Lung (tissue), 12 donors: Measurements from ENCODE around the gene OCIAD2. TPM values are rescaled to one million over a fixed set of nuclear protein-coding genes. Genes with fewer than 3 reads are reported as not detected.
"Not testable (repeated sequence)": the region's sequence is repeated elsewhere in the genome, so short reads cannot be mapped to it uniquely, and the experiment has no call there.

Source experiments
- ATAC-seq: fragments of 200-7000 bp; cut with Tn5 transposase; one replicate; pipeline ENCODE4 v1.9.1; 2020; ENCODE audit warnings: moderate number of reproducible peaks; ENCODE audit not compliant: insufficient read depth, low FRiP score
- DNase-seq, 3 donors: peaks; one replicate each; pipeline ENCODE4 v3.0.0-alpha.2; 2013 to 2017
- H3K27ac ChIP-seq, 2 donors: one replicate each; pipeline ENCODE4 v1.5.1; 2013; ENCODE audit warnings: mild to moderate bottlenecking in 2 of 2, moderate library complexity in 2 of 2, control low read depth in 1 of 2, inconsistent platforms in 1 of 2, low read depth in 1 of 2, low read length in 1 of 2
- H3K27me3 ChIP-seq, 3 donors: one replicate each; pipeline ENCODE4 v1.5.1; 2013; ENCODE audit warnings: low read length in 2 of 3; ENCODE audit not compliant: control insufficient read depth in 3 of 3, insufficient read depth in 3 of 3
- H3K36me3 ChIP-seq, 4 donors: one replicate each; pipeline ENCODE4 v1.5.1; 2013; ENCODE audit warnings: low read length in 4 of 4, mild to moderate bottlenecking in 1 of 4, moderate library complexity in 1 of 4; ENCODE audit not compliant: control insufficient read depth in 4 of 4, insufficient read depth in 4 of 4
- H3K4me1 ChIP-seq, 5 donors: one replicate each; pipeline ENCODE4 v1.5.1; 2013; ENCODE audit warnings: low read length in 5 of 5, mild to moderate bottlenecking in 2 of 5, moderate library complexity in 1 of 5; ENCODE audit not compliant: control insufficient read depth in 5 of 5, insufficient read depth in 5 of 5
- H3K4me3 ChIP-seq: one replicate; pipeline ENCODE4 v1.5.1; 2013; ENCODE audit warnings: mild to moderate bottlenecking, control low read depth, moderate library complexity
- H3K9ac ChIP-seq, 2 donors: one replicate each; pipeline ENCODE4 v1.5.1; 2013; ENCODE audit warnings: low read length in 2 of 2, control low read depth in 1 of 2; ENCODE audit not compliant: insufficient read depth in 1 of 2
- H3K9me3 ChIP-seq, 4 donors: one replicate each; pipeline ENCODE4 v1.5.1; 2013; ENCODE audit warnings: low read length in 3 of 4, mild to moderate bottlenecking in 1 of 4, moderate library complexity in 1 of 4; ENCODE audit not compliant: control insufficient read depth in 4 of 4, insufficient read depth in 3 of 4
- WGBS, 2 donors: extraction: QIAGEN DNeasy Blood & Tissue Kit; methylation state at CpG; one replicate each; pipeline ENCODE4 v1.1.7; 2013; 5-methylcytosine and 5-hydroxymethylcytosine counted together
- polyA plus RNA-seq, 2 donors: library from polyadenylated mRNA; stranded (reverse); fragments of 200-250 nt; gene quantifications; one replicate each; pipeline ENCODE4 v1.2.1, GENCODE V29; 2013
- total RNA-seq, 2 donors: library from RNA; depleted of rRNA in 1 of 2; stranded (reverse); fragments of >200 nt in 1 of 2; gene quantifications; one replicate each; pipeline ENCODE4 v1.2.1, GENCODE V29; 2014 to 2021
- TF ChIP-seq, protein P1 (sequence below): IDR thresholded peaks from 2 replicates; pipeline ENCODE4 v1.5.1; 2012; ENCODE audit warnings: mild to moderate bottlenecking; ENCODE audit errors: control extremely low read depth, extremely low read depth
- donor health status: control.
- donor health status: control.
- donor health status: Bipolar disorder and iron deficiency.
- donor health status: healthy.
- donor health status: DM: yes; HTN: yes; CAD: no.

Gene OCIAD2
- total and polyA plus RNA-seq, 4 donors: 13.1 to 56.3 (median 36.0) TPM

DNA sequence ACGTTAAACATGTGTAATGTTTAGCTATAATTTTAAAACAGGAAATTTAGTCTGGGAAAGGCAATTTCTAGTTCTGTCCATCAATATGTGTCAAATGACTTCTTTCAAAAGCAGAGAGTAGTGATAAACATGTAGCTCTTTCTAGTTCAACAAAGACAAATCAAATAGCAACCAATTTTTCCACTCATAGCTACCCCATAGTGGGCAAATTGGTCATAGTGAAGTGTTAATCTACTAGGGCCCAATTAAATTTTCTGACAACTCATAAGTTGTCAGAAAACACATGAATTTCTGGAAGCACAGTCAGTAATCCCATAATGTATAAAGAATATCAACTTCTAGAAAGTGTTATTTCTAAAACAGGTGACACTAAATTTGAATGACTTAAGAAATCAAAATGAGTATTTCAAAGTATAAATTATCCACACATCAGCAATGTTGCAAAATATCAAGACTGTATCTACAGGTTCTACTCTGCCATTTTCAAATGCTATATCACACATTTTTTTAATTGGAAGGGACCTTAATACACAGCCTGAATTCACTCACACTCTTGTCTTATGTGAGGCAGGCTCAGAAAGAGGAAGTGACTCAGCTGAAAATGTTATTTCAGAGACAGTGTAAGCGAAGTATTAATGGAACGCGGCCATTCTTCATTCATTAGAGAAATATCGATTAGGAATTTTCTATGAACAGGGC, 7.7 kb downstream of the OCIAD2 start:
- ATAC-seq (no peak), DNase-seq (no peak)
- Histone ChIP-seq H3K36me3 (peaks cover 0 to 6% (median 1%) of the 10 kb centered on the region in 4 donors), H3K4me3 (no peak overlapping the region), H3K4me1 (peaks cover 0 to 4% (median 0%) of the 10 kb centered on the region in 5 donors), H3K9me3 (no peaks in the 10 kb centered on the region), H3K9ac (no peak overlapping the region), H3K27me3 (no peaks in the 10 kb centered on the region), H3K27ac (no peak overlapping the region)
- WGBS, 2 donors: 41 to 69% methylated on average over 5 of the region's 5 CpGs
- TF ChIP-seq, protein P1, sequence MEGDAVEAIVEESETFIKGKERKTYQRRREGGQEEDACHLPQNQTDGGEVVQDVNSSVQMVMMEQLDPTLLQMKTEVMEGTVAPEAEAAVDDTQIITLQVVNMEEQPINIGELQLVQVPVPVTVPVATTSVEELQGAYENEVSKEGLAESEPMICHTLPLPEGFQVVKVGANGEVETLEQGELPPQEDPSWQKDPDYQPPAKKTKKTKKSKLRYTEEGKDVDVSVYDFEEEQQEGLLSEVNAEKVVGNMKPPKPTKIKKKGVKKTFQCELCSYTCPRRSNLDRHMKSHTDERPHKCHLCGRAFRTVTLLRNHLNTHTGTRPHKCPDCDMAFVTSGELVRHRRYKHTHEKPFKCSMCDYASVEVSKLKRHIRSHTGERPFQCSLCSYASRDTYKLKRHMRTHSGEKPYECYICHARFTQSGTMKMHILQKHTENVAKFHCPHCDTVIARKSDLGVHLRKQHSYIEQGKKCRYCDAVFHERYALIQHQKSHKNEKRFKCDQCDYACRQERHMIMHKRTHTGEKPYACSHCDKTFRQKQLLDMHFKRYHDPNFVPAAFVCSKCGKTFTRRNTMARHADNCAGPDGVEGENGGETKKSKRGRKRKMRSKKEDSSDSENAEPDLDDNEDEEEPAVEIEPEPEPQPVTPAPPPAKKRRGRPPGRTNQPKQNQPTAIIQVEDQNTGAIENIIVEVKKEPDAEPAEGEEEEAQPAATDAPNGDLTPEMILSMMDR: no peak

DNA sequence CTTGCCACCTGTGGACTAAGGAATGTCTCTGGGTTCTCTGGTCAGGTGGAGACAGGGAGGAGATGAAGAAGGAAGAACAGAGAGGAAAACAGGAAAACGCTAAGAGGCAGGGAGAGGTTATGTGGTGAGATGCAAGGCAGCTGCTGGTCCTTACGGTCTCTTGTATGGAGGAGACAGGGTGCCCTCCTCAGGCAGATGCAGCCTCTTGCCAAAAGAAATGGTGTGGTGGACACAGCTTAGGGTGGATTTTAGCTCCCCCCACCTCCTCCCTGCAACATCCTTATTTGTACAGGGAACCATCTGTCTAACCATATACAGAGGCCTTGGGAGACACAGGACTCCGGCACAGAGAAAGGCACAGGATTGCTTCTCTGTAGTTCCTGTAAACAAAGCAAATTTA, 9.7 kb downstream of the OCIAD2 start:
- no peak overlapping the region for H3K9ac ChIP-seq
- H3K4me3 ChIP-seq: no peak overlapping the region
- H3K27ac ChIP-seq: no peak overlapping the region
- TF ChIP-seq, protein P1: no peak
- no peak for DNase-seq
- no peak for ATAC-seq
- H3K27me3 ChIP-seq: no peaks in the 10 kb centered on the region
- H3K36me3 ChIP-seq: peaks cover under 1 to 6% (median 2%) of the 10 kb centered on the region in 4 donors
- 87 to 92% methylated on average over 3 of the region's 3 CpGs for WGBS, 2 donors
- no peaks in the 10 kb centered on the region for H3K9me3 ChIP-seq
- H3K4me1 ChIP-seq: no peaks in the 10 kb centered on the region

DNA sequence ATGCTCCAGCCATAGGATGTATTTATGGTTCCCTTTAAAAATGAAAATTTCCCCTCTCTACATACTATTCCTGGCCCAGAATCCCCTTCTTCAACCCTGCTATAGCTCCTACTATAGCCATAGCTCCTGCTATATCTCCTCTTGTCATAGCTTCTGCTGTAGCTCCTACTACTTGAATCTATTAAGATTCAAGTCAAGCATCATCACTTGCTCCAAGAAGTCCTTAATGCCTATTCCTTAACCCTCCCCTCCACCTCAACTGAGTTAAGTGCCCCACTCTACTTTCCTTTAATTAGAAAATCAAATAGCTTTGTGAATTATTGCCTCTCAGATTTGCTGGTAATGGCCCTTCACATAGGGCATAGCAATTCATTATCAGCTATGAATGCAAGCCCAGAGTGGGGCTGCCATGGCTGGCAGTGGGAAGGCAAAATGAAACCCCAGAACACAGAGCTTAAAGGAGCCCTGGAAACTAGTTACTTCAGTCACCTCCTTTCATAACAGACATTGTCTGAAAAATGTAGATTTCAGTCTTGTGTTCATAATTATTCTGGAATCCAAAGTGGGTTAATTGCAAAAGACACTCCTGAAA, 15.4 kb downstream of the OCIAD2 start:
- TF ChIP-seq, protein P1: no peak
- H3K9me3 ChIP-seq: no peaks in the 10 kb centered on the region
- no peak for ATAC-seq

DNA sequence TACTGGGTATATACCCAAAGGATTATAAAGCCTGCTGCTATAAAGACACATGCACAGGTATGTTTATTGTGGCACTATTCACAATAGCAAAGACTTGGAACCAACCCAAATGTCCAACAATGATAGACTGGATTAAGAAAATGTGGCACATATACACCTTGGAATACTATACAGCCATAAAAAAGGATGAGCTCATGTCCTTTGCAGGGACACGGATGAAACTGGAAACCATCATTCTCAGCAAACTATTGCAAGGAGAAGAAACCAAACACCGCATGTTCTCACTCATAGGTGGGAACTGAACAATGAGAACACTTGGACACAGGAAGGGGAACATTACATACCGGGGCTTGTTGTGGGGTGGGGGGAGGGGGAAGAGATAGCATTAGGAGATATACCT, 16.8 kb downstream of the OCIAD2 start:
- not testable (repeated sequence) for H3K9me3 ChIP-seq
- WGBS, 2 donors: 97 to 98% methylated on average over 3 of the region's 3 CpGs

More for the DNA sequence above, 15.4 kb downstream of the OCIAD2 start:
- peaks cover 0 to 6% (median 1%) of the 10 kb centered on the region in 4 donors for H3K36me3 ChIP-seq
- no peaks in the 10 kb centered on the region for H3K27me3 ChIP-seq
- no peaks in the 10 kb centered on the region for H3K4me1 ChIP-seq
- DNase-seq: no peak
- no peak overlapping the region for H3K27ac ChIP-seq
- H3K4me3 ChIP-seq: no peak overlapping the region
- no peak overlapping the region for H3K9ac ChIP-seq

DNA sequence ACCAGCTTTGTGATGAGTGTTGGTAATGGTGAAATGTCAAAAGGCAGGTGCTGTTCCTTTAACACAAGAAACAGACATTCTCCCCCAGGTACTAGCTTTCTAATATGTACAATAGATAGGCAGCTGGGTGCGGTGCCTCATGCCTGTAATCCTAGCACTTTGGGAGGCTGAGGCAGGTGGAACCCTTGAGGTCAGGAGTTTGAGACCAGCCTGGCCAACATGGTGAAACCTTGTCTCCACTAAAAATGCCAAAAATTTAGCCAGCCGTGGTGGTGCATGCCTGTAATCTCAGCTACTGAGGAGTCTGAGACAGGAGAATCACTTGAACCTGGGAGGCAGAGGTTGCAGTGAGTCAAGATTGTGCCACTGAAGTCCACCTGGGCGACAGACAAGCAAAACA, 24.9 kb downstream of the OCIAD2 start:
- H3K36me3 ChIP-seq, H3K9ac ChIP-seq, DNase-seq, H3K4me3 ChIP-seq, H3K27me3 ChIP-seq, H3K4me1 ChIP-seq, H3K27ac ChIP-seq, H3K9me3 ChIP-seq, ATAC-seq: not testable (repeated sequence)
- WGBS, 2 donors: 92% methylated on average over 3 of the region's 3 CpGs

More for the DNA sequence above, 16.8 kb downstream of the OCIAD2 start:
- H3K4me1 ChIP-seq, H3K9ac ChIP-seq, H3K27ac ChIP-seq, H3K36me3 ChIP-seq, H3K4me3 ChIP-seq, DNase-seq, H3K27me3 ChIP-seq, ATAC-seq: not testable (repeated sequence)
